ENCODE data around the gene ZDHHC18. TPM values are rescaled to one million over a fixed set of nuclear protein-coding genes. Genes with fewer than 3 reads are reported as not detected.

ZDHHC18 gene
- total RNA-seq, 1 experiment from 2014 or later, result 27.9 TPM

GRCh38 chr1:26858160-26858559 is 31.7 kb downstream of the ZDHHC18 start:
- no TSS peak for BruUV-seq (replicated peaks)
- CTCF ChIA-PET, result no interaction called here
- TF ChIP-seq EZH2 (IDR thresholded peaks at IDR 0.05; ENCODE audit: borderline replicate concordance, low read depth, low read length, poor library complexity, severe bottlenecking) (no peak), CTCF (conservative IDR thresholded peaks at IDR 0.05; ENCODE audit: low read depth, low read length) (no peak)
- no peaks in the 10 kb centered on the region for H3K4me1 ChIP-seq (ENCODE audit: insufficient read depth, low read length, poor library complexity, severe bottlenecking)
- no peak overlapping the region for H3K27ac ChIP-seq (ENCODE audit: low read depth, low read length, poor library complexity, severe bottlenecking)
- H3K4me3 ChIP-seq (ENCODE audit: low read depth, low read length, poor library complexity, severe bottlenecking), result no peak overlapping the region
- POLR2A ChIA-PET (ENCODE audit: low non-redundant PET), result no interaction called here
- no peaks in the 10 kb centered on the region for H3K9me3 ChIP-seq (ENCODE audit: low read depth, low read length, poor library complexity, severe bottlenecking)
- intact Hi-C loops (cut with micrococcal nuclease; ENCODE audit: unreplicated experiment), result no loop called here
- no peak for DNase-seq (ENCODE audit: low spot score)
- H3K36me3 ChIP-seq (ENCODE audit: insufficient read depth, low read length, poor library complexity, severe bottlenecking), result peaks cover 15% of the 10 kb centered on the region
- no peaks in the 10 kb centered on the region for H3K27me3 ChIP-seq (replicated peaks; ENCODE audit: insufficient read depth, low read depth, low read length, poor library complexity)

- CTCF ChIA-PET, result no interaction called here
- no peak for DNase-seq (ENCODE audit: low spot score)
- Histone ChIP-seq H3K4me1 (ENCODE audit: insufficient read depth, low read length, poor library complexity, severe bottlenecking) (no peaks in the 10 kb centered on the region), H3K27me3 (replicated peaks; ENCODE audit: insufficient read depth, low read depth, low read length, poor library complexity) (no peaks in the 10 kb centered on the region), H3K36me3 (ENCODE audit: insufficient read depth, low read length, poor library complexity, severe bottlenecking) (peaks cover 6% of the 10 kb centered on the region), H3K9me3 (ENCODE audit: low read depth, low read length, poor library complexity, severe bottlenecking) (no peaks in the 10 kb centered on the region), H3K4me3 (ENCODE audit: low read depth, low read length, poor library complexity, severe bottlenecking) (no peak overlapping the region), H3K27ac (ENCODE audit: low read depth, low read length, poor library complexity, severe bottlenecking) (no peak overlapping the region)
- intact Hi-C loops (cut with micrococcal nuclease; ENCODE audit: unreplicated experiment), result no loop called here
- TF ChIP-seq EZH2 (IDR thresholded peaks at IDR 0.05; ENCODE audit: borderline replicate concordance, low read depth, low read length, poor library complexity, severe bottlenecking) (no peak), CTCF (conservative IDR thresholded peaks at IDR 0.05; ENCODE audit: low read depth, low read length) (no peak)
- POLR2A ChIA-PET (ENCODE audit: low non-redundant PET), result interaction anchor here (0.6 kb wide), 2 partner anchors 128 to 971 kb away, joined by 3 to 6 read pairs; no protein-coding TSS in a partner anchor
- BruUV-seq (replicated peaks), result no TSS peak
Observed at GRCh38 chr1:26858891-26859640, 32.6 kb downstream of the ZDHHC18 start.

- TF ChIP-seq CTCF (conservative IDR thresholded peaks at IDR 0.05; ENCODE audit: low read depth, low read length) (peak; percentile 41; the same call in 1 of the 2 replicates), EZH2 (IDR thresholded peaks at IDR 0.05; ENCODE audit: borderline replicate concordance, low read depth, low read length, poor library complexity, severe bottlenecking) (no peak)
- Histone ChIP-seq H3K27me3 (replicated peaks; ENCODE audit: insufficient read depth, low read depth, low read length, poor library complexity) (no peaks in the 10 kb centered on the region), H3K4me3 (ENCODE audit: low read depth, low read length, poor library complexity, severe bottlenecking) (no peak overlapping the region), H3K4me1 (ENCODE audit: insufficient read depth, low read length, poor library complexity, severe bottlenecking) (no peaks in the 10 kb centered on the region), H3K9me3 (ENCODE audit: low read depth, low read length, poor library complexity, severe bottlenecking) (no peaks in the 10 kb centered on the region), H3K36me3 (ENCODE audit: insufficient read depth, low read length, poor library complexity, severe bottlenecking) (no peaks in the 10 kb centered on the region), H3K27ac (ENCODE audit: low read depth, low read length, poor library complexity, severe bottlenecking) (no peak overlapping the region)
- peak; percentile 65 for DNase-seq (ENCODE audit: low spot score)
- no TSS peak for BruUV-seq (replicated peaks)
- intact Hi-C loops (cut with micrococcal nuclease; ENCODE audit: unreplicated experiment), result no loop called here
- POLR2A ChIA-PET (ENCODE audit: low non-redundant PET), result no interaction called here
- CTCF ChIA-PET, result no interaction called here
Observed at GRCh38 chr1:26861286-26861701, 34.8 kb downstream of the ZDHHC18 start.
